Urothelium cell line (cell line): ENCODE measurements around the gene ARID1A.

ENCODE experiments used
- DNase-seq: peaks from one replicate; pipeline ENCODE4 v3.0.0; 2011; ENCODE audit warnings: low spot score, mixed read lengths
- FAIRE-seq: peaks from 2 replicates; lab custom pipeline; 2011; peaks lifted over from hg19 to GRCh38; lab: Jason Lieb, UNC

ARID1A gene

GRCh38 chr1:26822737-26823395 is 127.1 kb downstream of the ARID1A start:
- DNase-seq (no peak), FAIRE-seq (no peak)

DNA sequence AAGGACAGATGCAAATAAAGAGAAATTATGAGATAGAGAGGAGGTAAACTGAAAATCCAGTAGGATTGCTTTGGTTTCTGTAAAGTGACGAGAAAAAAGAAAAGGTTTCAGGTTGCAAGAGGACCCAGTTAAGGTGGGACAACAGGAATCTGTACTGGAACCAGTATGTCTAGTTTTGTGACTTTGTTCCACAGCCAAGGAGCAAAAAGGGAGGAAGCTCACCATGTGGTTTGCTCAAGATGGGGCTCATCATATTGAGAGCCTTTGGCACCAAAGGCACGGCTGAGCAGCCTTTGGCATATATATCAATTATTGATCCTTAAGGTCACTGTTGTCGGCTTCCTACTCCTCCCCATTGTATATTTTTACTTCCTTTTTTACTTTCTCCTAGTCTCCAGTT is 128.9 kb downstream of the ARID1A start:
- DNase-seq (no peak), FAIRE-seq (no peak)

DNA sequence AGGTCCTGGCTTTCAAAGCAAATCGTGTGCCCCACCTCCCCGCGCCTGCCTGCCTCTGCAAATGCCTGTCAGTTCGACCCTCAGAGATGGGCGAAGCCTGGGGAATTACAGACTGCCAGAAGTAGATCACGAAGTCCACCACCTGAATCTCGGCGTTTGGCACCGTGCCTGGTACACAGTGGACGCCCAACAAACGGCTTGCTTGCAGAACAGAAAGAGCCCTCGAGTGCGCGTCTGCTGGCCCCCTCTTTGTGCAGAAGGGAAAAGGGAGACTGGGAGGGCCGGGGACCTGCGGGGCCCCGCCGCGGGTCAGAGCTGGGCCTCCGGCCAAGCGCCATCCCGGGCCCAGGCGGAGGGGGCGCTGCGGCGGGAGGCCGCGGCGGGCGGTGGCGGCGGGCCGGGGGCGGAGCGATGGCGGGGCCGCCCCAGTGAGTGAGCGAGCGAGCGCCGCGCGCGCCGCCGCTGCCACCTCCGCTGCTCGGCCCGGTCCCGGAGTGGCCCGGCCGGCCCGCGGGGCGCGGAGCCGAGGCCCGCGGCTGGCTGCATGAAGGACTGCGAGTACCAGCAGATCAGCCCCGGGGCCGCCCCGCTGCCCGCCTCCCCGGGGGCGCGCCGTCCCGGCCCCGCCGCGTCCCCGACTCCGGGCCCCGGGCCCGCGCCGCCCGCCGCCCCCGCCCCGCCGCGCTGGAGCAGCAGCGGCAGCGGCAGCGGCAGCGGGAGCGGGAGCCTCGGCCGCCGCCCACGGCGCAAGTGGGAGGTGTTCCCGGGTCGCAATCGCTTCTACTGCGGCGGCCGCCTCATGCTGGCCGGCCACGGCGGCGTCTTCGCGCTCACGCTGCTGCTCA is 130.7 kb downstream of the ARID1A start, which contains the start of gene ZDHHC18:
Gene ZDHHC18, plus strand, starts transcription at position 428 of the 845 bp plus-strand sequence. Its CDS starts 117 bp downstream, at position 545.
- FAIRE-seq = no peak
- peak; percentile 94 for DNase-seq

DNA sequence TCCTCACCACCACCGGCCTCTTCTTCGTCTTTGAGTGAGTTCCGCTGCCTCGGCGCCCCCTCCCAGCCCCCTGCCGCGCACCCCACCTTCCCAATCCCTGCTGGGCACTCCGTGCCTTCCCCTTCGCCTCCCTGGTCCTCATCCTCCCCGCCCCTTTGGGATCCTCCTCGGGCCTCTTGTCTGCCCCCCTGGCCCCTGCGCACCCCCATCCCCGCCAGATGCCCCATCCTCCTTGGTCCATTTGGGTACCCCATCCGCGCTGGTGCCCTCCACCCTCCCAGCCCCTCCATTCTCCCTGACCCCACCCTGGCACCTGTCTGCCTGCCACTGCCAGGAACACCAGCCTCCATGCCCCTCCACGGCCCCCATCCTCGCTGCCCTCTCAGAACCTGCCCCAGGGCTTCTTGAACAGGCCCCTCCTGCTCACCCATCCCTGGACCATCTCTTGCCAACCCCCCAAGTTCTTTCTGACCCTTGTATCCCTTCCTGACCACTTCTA is 131.3 kb downstream of the ARID1A start:
- FAIRE-seq (no peak), DNase-seq (no peak)

- DNase-seq = no peak
- no peak for FAIRE-seq
These were observed 131.8 kb downstream of the ARID1A start for GRCh38 chr1:26827663-26828062.

- FAIRE-seq (no peak), DNase-seq (no peak)
These were observed 132.7 kb downstream of the ARID1A start for GRCh38 chr1:26828411-26828991.

- FAIRE-seq (no peak), DNase-seq (no peak)
These were observed 133.5 kb downstream of the ARID1A start for GRCh38 chr1:26829184-26829911.

- DNase-seq (no peak), FAIRE-seq (no peak)
These were observed 135.2 kb downstream of the ARID1A start for GRCh38 chr1:26831059-26831458.
